ENCODE results near the gene POM121L2.

DNA sequence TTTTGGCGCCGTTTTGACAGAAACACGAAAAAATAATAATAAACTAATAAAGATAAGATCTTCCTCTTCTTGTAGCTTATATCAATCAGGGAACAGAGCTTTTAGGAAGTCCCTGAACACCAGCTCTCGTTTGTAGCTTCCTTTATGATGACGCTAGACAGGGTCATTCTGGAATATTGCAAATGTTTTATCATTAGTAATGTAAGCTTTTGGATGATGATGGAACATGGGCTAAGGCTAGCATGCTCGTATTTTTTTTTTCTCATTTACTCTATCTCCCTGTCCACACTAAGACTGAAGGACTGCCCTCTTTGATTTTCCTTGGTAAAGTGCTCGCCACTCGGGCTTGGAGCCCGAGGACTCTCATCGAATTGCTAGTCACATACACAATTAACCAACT lies 22.1 kb upstream of the POM121L2 start:
- no peak for TF ChIP-seq RAD21 (conservative IDR thresholded peaks at IDR 0.05)
- TF ChIP-seq POLR2AphosphoS5 (IDR thresholded peaks at IDR 0.05), result no peak
- TF ChIP-seq CTCF (IDR thresholded peaks at IDR 0.05; ENCODE audit: poor library complexity, severe bottlenecking), result no peak
- no peak for TF ChIP-seq EZH2 (IDR thresholded peaks at IDR 0.05; ENCODE audit: borderline replicate concordance, insufficient read depth, low read length, poor library complexity, severe bottlenecking)
- TF ChIP-seq TAF1 (IDR thresholded peaks at IDR 0.05; ENCODE audit: low read depth), result no peak
- no peak for TF ChIP-seq SMC3 (conservative IDR thresholded peaks at IDR 0.05; ENCODE audit: poor library complexity)
- TF ChIP-seq, protein P1, sequence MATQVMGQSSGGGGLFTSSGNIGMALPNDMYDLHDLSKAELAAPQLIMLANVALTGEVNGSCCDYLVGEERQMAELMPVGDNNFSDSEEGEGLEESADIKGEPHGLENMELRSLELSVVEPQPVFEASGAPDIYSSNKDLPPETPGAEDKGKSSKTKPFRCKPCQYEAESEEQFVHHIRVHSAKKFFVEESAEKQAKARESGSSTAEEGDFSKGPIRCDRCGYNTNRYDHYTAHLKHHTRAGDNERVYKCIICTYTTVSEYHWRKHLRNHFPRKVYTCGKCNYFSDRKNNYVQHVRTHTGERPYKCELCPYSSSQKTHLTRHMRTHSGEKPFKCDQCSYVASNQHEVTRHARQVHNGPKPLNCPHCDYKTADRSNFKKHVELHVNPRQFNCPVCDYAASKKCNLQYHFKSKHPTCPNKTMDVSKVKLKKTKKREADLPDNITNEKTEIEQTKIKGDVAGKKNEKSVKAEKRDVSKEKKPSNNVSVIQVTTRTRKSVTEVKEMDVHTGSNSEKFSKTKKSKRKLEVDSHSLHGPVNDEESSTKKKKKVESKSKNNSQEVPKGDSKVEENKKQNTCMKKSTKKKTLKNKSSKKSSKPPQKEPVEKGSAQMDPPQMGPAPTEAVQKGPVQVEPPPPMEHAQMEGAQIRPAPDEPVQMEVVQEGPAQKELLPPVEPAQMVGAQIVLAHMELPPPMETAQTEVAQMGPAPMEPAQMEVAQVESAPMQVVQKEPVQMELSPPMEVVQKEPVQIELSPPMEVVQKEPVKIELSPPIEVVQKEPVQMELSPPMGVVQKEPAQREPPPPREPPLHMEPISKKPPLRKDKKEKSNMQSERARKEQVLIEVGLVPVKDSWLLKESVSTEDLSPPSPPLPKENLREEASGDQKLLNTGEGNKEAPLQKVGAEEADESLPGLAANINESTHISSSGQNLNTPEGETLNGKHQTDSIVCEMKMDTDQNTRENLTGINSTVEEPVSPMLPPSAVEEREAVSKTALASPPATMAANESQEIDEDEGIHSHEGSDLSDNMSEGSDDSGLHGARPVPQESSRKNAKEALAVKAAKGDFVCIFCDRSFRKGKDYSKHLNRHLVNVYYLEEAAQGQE (IDR thresholded peaks at IDR 0.05; ENCODE audit: borderline replicate concordance), result no peak
- no peak for TF ChIP-seq EP300 (conservative IDR thresholded peaks at IDR 0.05; ENCODE audit: poor library complexity, severe bottlenecking)
- TF ChIP-seq MXI1 (conservative IDR thresholded peaks at IDR 0.05; ENCODE audit: poor library complexity, severe bottlenecking), result no peak

Data from neural cell (in vitro differentiated cells).